Uterus (tissue), 2 donors: ENCODE data around the gene ICA1L.

Experiments
- POLR2A ChIP-seq, 2 donors: fragments of 450-650 bp; IDR thresholded peaks; one replicate each; pipeline ENCODE4 v1.6.1; 2016; ENCODE audit warnings: antibody characterized with exemption in 2 of 2, mild to moderate bottlenecking in 1 of 2, moderate library complexity in 1 of 2
- TF ChIP-seq, protein P1 (sequence below), 4 experiments: fragments of 200-600 bp in 2 of 4; fragments of 450-650 bp in 2 of 4; sonication (generic) in 2 of 4; IDR thresholded peaks; one replicate each; pipeline ENCODE4 v1.5.1; 2016 to 2019; ENCODE audit warnings: antibody characterized with exemption in 4 of 4, mild to moderate bottlenecking in 2 of 4, moderate library complexity in 1 of 4

DNA sequence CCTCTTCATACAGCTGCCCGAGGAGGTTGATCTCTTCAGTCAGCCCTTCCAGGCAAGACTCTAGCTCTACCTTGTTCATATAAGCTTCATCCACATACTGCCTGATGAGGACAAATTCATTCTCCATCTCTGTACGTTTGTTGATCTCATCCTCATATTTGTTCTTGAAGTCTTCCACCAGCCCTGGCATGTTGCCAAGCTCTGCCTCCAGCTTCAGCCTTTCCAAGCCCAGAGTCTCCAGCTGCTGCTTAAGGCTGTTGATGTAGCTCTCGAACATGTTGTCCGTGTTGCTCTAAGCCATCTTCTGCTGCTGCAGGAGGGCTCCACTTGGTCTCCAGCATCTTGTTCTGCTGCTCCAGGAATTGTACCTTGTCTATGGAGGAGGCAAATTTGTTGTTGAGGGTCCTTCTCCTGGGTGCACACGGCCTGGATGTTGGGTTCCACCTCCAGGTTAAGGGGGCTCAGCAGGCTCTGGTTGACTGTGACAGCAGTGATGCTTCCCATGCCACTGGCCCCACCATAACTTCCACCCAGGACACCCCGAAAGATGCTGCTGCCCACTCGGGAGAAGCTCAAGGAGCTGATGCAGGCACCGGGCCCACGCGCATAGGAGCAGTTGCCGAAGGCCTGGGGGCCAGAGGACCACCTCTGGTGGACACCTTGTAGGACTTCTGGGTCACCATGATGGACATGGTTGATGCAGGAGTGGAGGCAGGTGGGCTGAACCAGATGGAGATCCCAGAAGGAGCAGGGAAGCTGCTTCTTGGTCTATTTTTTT, 30.3 kb downstream of the ICA1L start:
- TF ChIP-seq, protein P1, sequence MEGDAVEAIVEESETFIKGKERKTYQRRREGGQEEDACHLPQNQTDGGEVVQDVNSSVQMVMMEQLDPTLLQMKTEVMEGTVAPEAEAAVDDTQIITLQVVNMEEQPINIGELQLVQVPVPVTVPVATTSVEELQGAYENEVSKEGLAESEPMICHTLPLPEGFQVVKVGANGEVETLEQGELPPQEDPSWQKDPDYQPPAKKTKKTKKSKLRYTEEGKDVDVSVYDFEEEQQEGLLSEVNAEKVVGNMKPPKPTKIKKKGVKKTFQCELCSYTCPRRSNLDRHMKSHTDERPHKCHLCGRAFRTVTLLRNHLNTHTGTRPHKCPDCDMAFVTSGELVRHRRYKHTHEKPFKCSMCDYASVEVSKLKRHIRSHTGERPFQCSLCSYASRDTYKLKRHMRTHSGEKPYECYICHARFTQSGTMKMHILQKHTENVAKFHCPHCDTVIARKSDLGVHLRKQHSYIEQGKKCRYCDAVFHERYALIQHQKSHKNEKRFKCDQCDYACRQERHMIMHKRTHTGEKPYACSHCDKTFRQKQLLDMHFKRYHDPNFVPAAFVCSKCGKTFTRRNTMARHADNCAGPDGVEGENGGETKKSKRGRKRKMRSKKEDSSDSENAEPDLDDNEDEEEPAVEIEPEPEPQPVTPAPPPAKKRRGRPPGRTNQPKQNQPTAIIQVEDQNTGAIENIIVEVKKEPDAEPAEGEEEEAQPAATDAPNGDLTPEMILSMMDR (IDR thresholded peaks at IDR 0.05) = no peak
- no peak for TF ChIP-seq POLR2A (IDR thresholded peaks at IDR 0.05)
